Upper lobe of left lung (tissue), 6 donors: ENCODE measurements around the gene TTLL10. TPM values are rescaled to one million over a fixed set of nuclear protein-coding genes. Genes with fewer than 3 reads are reported as not detected.
A peak's percentile ranks its signal among the peaks of the same experiment; 100 is the strongest.

ENCODE experiments used
- ATAC-seq, 2 donors: fragments of 200-7000 bp; cut with Tn5 transposase; one replicate each; pipeline ENCODE4 v1.9.1; 2022; ENCODE audit warnings: mild to moderate bottlenecking in 2 of 2, moderate library complexity in 2 of 2; ENCODE audit not compliant: low FRiP score in 2 of 2
- DNase-seq, 2 donors: peaks; one replicate each; pipeline ENCODE4 v3.0.0-alpha.2; 2019 to 2020
- H3K27ac ChIP-seq, 4 donors: fragments of 200-600 bp; sonication (generic); one replicate each; pipeline ENCODE4 v1.5.1; 2016 to 2019
- H3K27me3 ChIP-seq, 4 donors: fragments of 200-600 bp; sonication (generic); one replicate each; pipeline ENCODE4 v1.5.1; 2017 to 2019
- H3K36me3 ChIP-seq, 4 donors: fragments of 200-600 bp; sonication (generic); one replicate each; pipeline ENCODE4 v1.5.1; 2016 to 2019
- H3K4me1 ChIP-seq, 4 donors: fragments of 200-600 bp; sonication (generic); one replicate each; pipeline ENCODE4 v1.5.1; 2018 to 2019
- H3K4me3 ChIP-seq, 4 donors: fragments of 200-600 bp; sonication (generic); one replicate each; pipeline ENCODE4 v1.5.1; 2017 to 2019; ENCODE audit warnings: mild to moderate bottlenecking in 2 of 4, moderate library complexity in 1 of 4
- H3K9me3 ChIP-seq, 4 donors: fragments of 200-600 bp; sonication (generic); one replicate each; pipeline ENCODE4 v1.5.1; 2018 to 2019
- EP300 ChIP-seq, 4 donors: sonication (generic); formaldehyde crosslinking; IDR thresholded peaks; one replicate each; pipeline ENCODE4 v1.5.1; 2017; ENCODE audit warnings: antibody characterized with exemption in 4 of 4, control low read depth in 2 of 4
- POLR2A ChIP-seq, 4 donors: fragments of 450-650 bp; IDR thresholded peaks; one replicate each; pipeline ENCODE4 v1.5.1; 2016 to 2017; ENCODE audit warnings: antibody characterized with exemption in 4 of 4, mild to moderate bottlenecking in 2 of 4
- POLR2AphosphoS5 ChIP-seq, 2 donors: sonication (generic); formaldehyde crosslinking; IDR thresholded peaks; one replicate each; pipeline ENCODE4 v1.5.1; 2017; ENCODE audit warnings: antibody characterized with exemption in 2 of 2
- WGBS, 2 donors: methylation state at CpG; one replicate each; pipeline ENCODE4 v1.1.5; 2017 to 2018; 5-methylcytosine and 5-hydroxymethylcytosine counted together
- total RNA-seq, 6 donors: library from RNA; depleted of rRNA in 4 of 6; stranded (reverse); fragments of >200 nt in 4 of 6; gene quantifications; one replicate each; pipeline versions ENCODE4 v1.1.0 to v1.2.1, GENCODE V29; 2016 to 2021
- TF ChIP-seq, protein P1 (sequence below), 6 experiments: fragments of 450-650 bp in 4 of 6; fragments of 200-600 bp in 2 of 6; sonication (generic) in 2 of 6; IDR thresholded peaks; one replicate each; pipeline ENCODE4 v1.5.1; 2016 to 2019; ENCODE audit warnings: antibody characterized with exemption in 6 of 6
- donor health status: DM: no; HTN: no; CAD: no; lungs with moderate emphysema.
- donor health status: DM: no; HTN: yes; CAD: no; lungs with severe emphysema.

The TTLL10 gene
- total RNA-seq, 6 donors from 2014 or later = 0.86 to 14.5 (median 5.8) TPM

- Histone ChIP-seq H3K4me3 (no peak overlapping the region), H3K4me1 (peaks cover 0 to 20% (median 14%) of the 10 kb centered on the region in 4 donors), H3K27me3 (no peaks in the 10 kb centered on the region), H3K9me3 (no peaks in the 10 kb centered on the region), H3K36me3 (no peaks in the 10 kb centered on the region), H3K27ac (no peak overlapping the region)
- 81 to 83% methylated on average over 7 to 19 of the region's 19 CpGs for WGBS, 2 donors
- no peak for ATAC-seq
- TF ChIP-seq, protein P1, sequence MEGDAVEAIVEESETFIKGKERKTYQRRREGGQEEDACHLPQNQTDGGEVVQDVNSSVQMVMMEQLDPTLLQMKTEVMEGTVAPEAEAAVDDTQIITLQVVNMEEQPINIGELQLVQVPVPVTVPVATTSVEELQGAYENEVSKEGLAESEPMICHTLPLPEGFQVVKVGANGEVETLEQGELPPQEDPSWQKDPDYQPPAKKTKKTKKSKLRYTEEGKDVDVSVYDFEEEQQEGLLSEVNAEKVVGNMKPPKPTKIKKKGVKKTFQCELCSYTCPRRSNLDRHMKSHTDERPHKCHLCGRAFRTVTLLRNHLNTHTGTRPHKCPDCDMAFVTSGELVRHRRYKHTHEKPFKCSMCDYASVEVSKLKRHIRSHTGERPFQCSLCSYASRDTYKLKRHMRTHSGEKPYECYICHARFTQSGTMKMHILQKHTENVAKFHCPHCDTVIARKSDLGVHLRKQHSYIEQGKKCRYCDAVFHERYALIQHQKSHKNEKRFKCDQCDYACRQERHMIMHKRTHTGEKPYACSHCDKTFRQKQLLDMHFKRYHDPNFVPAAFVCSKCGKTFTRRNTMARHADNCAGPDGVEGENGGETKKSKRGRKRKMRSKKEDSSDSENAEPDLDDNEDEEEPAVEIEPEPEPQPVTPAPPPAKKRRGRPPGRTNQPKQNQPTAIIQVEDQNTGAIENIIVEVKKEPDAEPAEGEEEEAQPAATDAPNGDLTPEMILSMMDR (IDR thresholded peaks at IDR 0.05) = no peak
- peak in 1 of 2 donors; percentile 73 for DNase-seq
Measured at GRCh38 chr1:1142844-1143243, 30.8 kb upstream of the TTLL10 start.

- ATAC-seq = no peak
- Histone ChIP-seq H3K4me3 (no peak overlapping the region), H3K27ac (peak overlapping the region in 2 of 4 donors; percentile 63 to 74), H3K27me3 (no peaks in the 10 kb centered on the region), H3K9me3 (no peaks in the 10 kb centered on the region), H3K4me1 (peaks cover 0 to 18% (median 14%) of the 10 kb centered on the region in 4 donors), H3K36me3 (no peaks in the 10 kb centered on the region)
- 80 to 97% methylated on average over 9 to 14 of the region's 14 CpGs for WGBS, 2 donors
- TF ChIP-seq, protein P1 (IDR thresholded peaks at IDR 0.05) = no peak
- TF ChIP-seq EP300 (IDR thresholded peaks at IDR 0.05) (no peak), POLR2AphosphoS5 (IDR thresholded peaks at IDR 0.05) (no peak), POLR2A (IDR thresholded peaks at IDR 0.05) (no peak)
- peak in 1 of 2 donors; percentile 67 for DNase-seq
Measured at GRCh38 chr1:1143636-1144035, 30.0 kb upstream of the TTLL10 start.

DNA sequence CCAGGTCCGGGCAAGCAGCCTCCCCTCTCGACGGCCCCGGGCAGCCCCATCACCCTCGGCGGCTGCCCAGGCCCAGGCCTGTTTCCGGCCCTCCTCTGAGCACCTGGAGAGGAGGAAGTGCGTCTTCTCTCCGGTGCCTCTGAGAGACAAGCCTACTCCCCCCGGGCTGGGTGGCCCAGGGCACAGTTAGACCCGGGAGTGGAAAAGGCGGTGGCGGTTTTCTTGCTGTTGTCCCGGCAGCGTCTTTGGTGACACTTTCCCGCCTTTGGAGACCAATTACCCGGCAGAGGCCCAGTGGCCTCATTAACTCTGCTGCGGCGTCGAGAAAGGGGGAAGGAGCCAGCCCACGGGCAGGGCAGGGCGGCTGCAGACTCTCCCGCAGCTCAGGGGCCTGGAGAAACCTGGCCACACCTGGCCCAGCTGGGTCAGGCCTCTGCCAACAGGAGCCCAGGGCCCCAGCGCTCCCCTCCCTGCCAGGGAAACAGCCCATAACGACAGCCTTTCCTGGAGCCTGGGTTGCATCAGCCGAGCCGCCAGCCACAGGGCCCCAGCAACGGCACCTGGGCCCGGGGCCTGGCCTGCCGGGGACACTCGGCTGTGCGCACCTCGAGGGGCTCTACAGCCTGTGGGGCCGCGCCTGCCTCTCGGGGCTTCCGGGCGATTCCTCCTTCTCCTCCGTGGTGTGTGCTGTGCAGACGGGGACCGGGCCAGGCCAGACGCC, 29.4 kb upstream of the TTLL10 start:
- no peak for TF ChIP-seq POLR2AphosphoS5 (IDR thresholded peaks at IDR 0.05)
- TF ChIP-seq, protein P1 (IDR thresholded peaks at IDR 0.05) = no peak
- TF ChIP-seq POLR2A (IDR thresholded peaks at IDR 0.05) = peak in 1 of 4 donors; percentile 43
- TF ChIP-seq EP300 (IDR thresholded peaks at IDR 0.05) = no peak
- no peaks in the 10 kb centered on the region for H3K36me3 ChIP-seq
- DNase-seq (peak; percentile 66 to 85), ATAC-seq (peak; percentile 47 to 73)
- H3K4me3 ChIP-seq = no peak overlapping the region
- peak overlapping the region; percentile 42 to 74 (median 63) for H3K27ac ChIP-seq
- no peaks in the 10 kb centered on the region for H3K9me3 ChIP-seq
- H3K4me1 ChIP-seq = peaks cover 0 to 18% (median 14%) of the 10 kb centered on the region in 4 donors
- no peaks in the 10 kb centered on the region for H3K27me3 ChIP-seq
- 34 to 37% methylated on average over 8 to 25 of the region's 42 CpGs for WGBS, 2 donors

GRCh38 chr1:1144843-1145546, 28.7 kb upstream of the TTLL10 start:
- Histone ChIP-seq H3K9me3 (no peaks in the 10 kb centered on the region), H3K4me1 (peaks cover 0 to 18% (median 14%) of the 10 kb centered on the region in 4 donors), H3K36me3 (no peaks in the 10 kb centered on the region), H3K27ac (peak overlapping the region; percentile 42 to 74 (median 63)), H3K4me3 (no peak overlapping the region), H3K27me3 (no peaks in the 10 kb centered on the region)
- DNase-seq (peak in 1 of 2 donors; percentile 68), ATAC-seq (no peak)
- 58 to 88% methylated on average over 14 to 19 of the region's 32 CpGs for WGBS, 2 donors
- no peak for TF ChIP-seq POLR2AphosphoS5 (IDR thresholded peaks at IDR 0.05)
- no peak for TF ChIP-seq POLR2A (IDR thresholded peaks at IDR 0.05)
- TF ChIP-seq, protein P1 (IDR thresholded peaks at IDR 0.05) = no peak
- TF ChIP-seq EP300 (IDR thresholded peaks at IDR 0.05) = no peak
